HG03342 (cell line): Measurements from ENCODE around the gene IL1RAPL1.

Experiments
- ATAC-seq: cut with Tn5 transposase; IDR thresholded peaks from one replicate; pipeline ENCODE4 v1.9.1; 2021; ENCODE audit warnings: mild to moderate bottlenecking, moderate library complexity; ENCODE audit not compliant: unreplicated experiment

The IL1RAPL1 gene

DNA sequence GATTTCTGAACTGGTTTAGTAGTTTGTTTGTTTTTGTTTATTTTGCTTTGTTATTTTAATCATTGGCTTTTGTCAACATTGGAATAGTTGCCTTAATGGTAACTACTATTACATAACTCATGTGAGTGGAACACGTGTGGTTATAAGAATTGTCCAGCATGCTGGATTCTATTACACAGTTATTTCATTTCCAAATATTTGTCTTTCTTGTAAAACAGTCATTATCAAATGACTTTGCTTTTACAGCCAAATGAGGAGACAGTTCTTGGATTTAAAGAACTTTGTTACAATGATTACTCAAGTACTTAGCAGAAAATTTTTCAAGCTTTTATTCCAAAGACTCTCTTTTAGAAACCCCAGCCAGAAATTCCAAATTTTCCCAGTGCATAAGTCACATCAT lies 1112.0 kb downstream of the IL1RAPL1 start:
- ATAC-seq: no peak

GRCh38 chrX:29707088-29707487 lies 1119.8 kb downstream of the IL1RAPL1 start:
- ATAC-seq: no peak

DNA sequence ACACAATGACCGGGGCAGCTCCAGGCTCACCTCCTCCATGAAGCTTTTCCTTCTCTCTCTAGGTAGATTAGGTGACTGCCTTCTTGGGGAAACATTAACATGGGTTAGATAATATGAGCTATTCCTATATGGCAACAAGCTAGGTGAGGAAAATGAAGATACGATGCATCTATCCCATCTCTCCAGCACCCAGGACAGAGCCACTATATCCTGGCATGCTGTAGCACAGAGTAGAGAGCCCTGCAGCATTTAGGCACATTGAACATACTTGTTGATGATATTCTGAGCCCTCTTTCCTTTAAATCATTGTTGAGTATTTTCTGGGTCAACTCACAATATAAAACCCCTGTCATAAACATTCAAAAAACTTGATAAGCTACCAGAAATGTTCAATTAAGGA lies 1133.9 kb downstream of the IL1RAPL1 start:
- no peak for ATAC-seq

GRCh38 chrX:29724316-29724715 lies 1137.1 kb downstream of the IL1RAPL1 start:
- no peak for ATAC-seq

DNA sequence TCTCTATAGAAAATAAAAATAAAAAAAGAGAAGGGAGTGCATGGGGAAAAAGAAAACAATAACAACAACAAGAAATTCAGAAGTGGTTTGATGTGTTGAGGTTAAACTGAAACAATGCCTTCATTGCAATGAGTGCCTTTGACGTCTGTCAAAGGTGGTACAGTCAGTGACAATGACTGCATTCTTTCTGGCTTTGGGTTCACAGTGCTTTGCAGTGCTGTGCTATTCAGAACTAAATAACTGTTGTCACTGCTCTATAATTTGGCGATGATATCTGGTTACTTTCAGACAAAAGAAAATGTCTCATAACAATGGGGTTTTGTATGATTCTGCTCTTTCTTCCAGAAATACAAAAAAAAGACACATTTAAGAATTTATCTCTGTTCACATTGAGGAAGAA lies 1139.6 kb downstream of the IL1RAPL1 start:
- ATAC-seq: no peak

GRCh38 chrX:29728639-29729038 lies 1141.4 kb downstream of the IL1RAPL1 start:
- ATAC-seq: no peak

GRCh38 chrX:29744966-29745365 lies 1157.7 kb downstream of the IL1RAPL1 start:
- no peak for ATAC-seq

DNA sequence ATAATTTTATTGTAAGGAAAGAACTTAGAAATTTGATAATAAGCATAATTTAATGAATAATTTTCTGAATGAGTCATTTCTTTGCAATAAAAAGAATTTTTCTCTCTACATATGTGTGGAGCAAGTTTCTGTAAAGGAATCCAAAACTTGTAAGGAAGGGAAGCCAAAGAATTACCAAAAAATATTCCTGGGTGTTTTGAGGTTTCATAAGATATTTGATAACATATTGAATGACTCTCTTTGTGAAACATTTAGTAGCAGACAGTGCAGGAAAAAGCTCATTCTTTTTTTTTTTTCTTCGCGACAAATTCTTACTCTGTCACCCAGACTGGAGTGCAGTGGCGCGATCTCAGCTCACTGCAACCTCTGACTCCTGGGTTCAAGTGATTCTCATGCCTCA lies 1159.1 kb downstream of the IL1RAPL1 start:
- no peak for ATAC-seq

DNA sequence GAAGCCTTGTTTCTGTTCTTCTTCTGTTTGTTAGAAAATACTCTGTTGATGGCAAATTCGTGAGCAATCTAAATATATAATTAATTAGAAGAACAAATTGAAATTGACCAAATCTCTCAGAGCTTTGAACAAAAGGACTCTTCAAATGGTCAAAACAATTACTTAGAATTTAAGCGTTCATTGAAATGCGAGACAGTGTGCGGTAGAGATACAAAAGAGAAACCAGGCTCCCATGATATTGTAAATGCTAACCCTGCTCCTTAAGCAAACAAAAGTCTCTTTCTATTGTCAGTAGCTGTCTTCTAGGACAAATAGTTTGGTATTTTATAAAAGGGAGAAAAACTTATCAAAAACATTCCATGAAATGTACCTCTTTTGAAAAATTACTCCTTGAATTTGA lies 1174.8 kb downstream of the IL1RAPL1 start:
- no peak for ATAC-seq

DNA sequence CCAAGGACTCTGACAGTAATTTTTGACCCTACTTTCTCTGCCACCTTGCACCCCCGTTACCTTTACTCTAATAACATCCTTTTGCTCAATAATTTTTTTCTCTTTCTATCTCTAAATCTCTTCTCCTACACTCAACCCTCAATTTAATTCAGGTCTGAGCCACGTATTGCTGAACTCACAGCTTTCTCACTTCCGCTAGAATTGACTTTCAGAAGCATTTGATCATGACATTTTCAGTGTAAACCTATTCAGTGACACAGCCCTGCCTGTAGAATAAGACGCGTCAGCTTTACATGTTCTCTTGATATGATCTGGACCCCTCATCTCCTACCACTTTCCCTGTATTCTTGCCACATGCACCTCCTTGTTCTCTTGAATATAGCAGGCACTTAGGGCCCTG lies 1188.6 kb downstream of the IL1RAPL1 start:
- no peak for ATAC-seq

DNA sequence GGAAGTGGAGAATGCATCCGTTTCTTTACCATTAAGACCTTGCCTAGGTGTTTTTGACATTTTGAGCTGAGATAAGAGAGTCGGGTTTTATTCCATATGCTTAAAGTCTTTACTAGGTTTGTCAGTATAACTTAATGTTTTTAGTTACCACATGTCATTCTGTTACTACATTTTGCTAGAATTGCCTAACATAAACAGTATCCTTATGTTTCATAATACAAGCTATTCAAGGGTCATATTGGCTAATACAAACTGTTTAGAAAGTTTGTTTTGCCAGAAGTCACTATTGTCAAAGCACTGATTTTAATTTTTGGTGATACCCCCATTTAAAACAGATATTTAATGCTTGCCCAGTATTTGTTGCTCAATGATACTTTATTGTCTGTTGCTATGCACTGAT lies 1200.4 kb downstream of the IL1RAPL1 start:
- ATAC-seq: no peak

DNA sequence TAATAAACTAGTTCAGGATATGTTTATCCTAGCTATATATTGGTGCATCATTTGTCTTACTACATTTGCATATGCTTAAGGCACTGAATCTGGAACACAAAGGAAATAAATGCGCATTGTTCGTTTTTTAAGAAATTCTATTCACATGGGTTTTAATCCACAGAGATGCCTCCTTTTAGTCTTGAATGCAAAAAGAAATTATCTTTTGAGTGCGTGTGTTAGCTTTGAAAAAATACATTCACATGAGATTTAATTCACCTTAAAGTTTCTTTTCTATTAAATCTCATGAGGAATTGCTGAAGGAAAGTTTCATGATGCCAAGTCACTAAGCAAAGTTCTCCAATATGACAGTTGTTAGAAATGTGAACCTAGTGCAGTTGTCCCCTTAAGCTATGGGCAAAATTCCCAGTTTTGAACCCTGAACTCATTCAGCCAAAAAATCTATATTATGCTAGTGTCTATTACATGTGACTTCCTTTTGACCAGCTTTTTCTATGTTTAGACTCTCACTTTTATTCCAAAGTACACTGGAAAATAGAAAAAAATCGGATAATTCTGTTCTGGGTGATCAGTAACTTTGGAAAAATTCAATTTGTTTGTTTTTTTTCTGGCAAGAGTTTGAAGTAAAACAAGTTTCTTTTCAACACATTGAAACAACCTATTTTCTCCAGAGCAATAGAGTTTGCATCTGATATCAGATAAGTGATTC lies 1201.9 kb downstream of the IL1RAPL1 start:
- no peak for ATAC-seq

GRCh38 chrX:29792335-29792734 lies 1205.1 kb downstream of the IL1RAPL1 start:
- ATAC-seq: no peak

DNA sequence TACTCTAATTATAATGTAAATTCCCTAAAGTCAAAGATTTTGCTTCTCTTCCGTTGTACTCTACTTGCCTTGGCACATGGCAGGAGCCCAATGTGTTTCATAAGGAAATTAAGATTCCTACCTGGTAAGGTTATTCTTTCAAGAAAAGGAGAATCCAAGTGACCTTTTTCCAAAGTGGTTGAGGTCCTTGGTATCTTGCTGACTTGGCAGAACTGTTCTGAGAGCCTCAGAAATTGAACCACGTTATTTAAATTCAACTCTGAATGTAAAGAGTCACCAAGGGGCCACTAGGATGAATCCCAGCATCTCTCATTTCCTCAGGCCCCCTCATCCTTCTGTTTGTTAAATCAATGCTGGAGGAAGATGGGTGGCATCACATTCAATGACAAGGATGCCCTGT lies 1209.9 kb downstream of the IL1RAPL1 start:
- ATAC-seq: no peak

GRCh38 chrX:29798469-29798868 lies 1211.2 kb downstream of the IL1RAPL1 start:
- no peak for ATAC-seq

DNA sequence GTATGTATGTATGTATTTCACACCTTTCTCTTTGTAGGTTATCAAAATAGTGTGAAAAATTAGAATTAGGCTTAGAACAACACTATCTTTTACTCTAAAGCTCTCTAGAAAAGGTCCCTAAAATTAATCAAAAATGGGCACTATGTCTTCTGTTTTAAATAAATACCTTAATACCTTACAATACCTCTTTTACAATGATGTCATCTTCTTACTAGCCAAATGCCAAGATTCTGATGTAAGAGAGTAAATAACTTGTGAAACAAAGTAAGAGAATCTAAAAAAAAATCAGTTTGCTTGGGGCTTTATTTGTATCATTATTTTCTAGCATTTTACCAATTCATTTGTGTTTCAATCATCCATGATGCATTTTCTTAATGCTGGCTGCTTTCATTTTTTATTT lies 1225.9 kb downstream of the IL1RAPL1 start:
- ATAC-seq: no peak

GRCh38 chrX:29824176-29824906 lies 1237.1 kb downstream of the IL1RAPL1 start:
- ATAC-seq: no peak

- ATAC-seq: no peak
These were observed 1239.5 kb downstream of the IL1RAPL1 start for GRCh38 chrX:29826742-29827141.

- no peak for ATAC-seq
These were observed 1247.1 kb downstream of the IL1RAPL1 start for GRCh38 chrX:29834311-29834710.

GRCh38 chrX:29834764-29835163 lies 1247.5 kb downstream of the IL1RAPL1 start:
- ATAC-seq: no peak

GRCh38 chrX:29841750-29842149 lies 1254.5 kb downstream of the IL1RAPL1 start:
- no peak for ATAC-seq

- no peak for ATAC-seq
These were observed 1255.3 kb downstream of the IL1RAPL1 start for GRCh38 chrX:29842552-29842951.
